OCI-LY3 (cell line): ENCODE results near the gene SPSB1.

Experiments
- EZH2phosphoT487 ChIP-seq: fragments of 200-600 bp; shearing (Covaris generic); IDR thresholded peaks from 2 replicates; pipeline ENCODE4 v1.6.1; 2018; ENCODE audit warnings: antibody characterized with exemption, mixed run types, low read depth
- TF ChIP-seq, protein P1 (sequence below): fragments of 200-600, 300-600 bp; sonication (generic); IDR thresholded peaks from 2 replicates; pipeline ENCODE4 v1.5.1; 2014; ENCODE audit warnings: antibody characterized with exemption, low read length, low read depth

DNA sequence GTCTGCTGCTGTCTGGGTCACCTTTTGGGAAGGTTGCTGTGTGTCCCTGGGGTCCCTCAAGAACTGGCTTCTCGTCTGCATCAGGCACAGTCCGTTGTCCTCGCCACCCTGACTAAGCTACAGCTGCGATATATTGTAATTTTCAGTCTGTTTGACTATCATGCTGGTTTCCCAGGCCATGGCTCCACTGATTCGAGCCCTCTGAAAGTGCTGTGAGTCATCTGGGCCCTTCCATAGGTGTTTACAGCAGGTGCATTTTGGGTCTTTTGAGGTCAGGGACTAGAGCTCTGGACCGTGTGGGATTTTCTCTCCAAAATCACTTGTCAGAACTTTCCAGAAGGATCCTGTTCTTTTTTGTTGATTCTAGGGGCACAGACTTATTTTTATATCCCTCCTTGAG is 52.8 kb downstream of the SPSB1 start:
- TF ChIP-seq, protein P1, sequence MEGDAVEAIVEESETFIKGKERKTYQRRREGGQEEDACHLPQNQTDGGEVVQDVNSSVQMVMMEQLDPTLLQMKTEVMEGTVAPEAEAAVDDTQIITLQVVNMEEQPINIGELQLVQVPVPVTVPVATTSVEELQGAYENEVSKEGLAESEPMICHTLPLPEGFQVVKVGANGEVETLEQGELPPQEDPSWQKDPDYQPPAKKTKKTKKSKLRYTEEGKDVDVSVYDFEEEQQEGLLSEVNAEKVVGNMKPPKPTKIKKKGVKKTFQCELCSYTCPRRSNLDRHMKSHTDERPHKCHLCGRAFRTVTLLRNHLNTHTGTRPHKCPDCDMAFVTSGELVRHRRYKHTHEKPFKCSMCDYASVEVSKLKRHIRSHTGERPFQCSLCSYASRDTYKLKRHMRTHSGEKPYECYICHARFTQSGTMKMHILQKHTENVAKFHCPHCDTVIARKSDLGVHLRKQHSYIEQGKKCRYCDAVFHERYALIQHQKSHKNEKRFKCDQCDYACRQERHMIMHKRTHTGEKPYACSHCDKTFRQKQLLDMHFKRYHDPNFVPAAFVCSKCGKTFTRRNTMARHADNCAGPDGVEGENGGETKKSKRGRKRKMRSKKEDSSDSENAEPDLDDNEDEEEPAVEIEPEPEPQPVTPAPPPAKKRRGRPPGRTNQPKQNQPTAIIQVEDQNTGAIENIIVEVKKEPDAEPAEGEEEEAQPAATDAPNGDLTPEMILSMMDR = no peak
- TF ChIP-seq EZH2phosphoT487 = no peak
